IPS-18a (cell line): ENCODE measurements around the gene SPATS2L.

ENCODE experiments used
- H3K27ac ChIP-seq: one replicate; pipeline ENCODE4 v1.5.1; 2013; ENCODE audit warnings: low read length
- H3K27me3 ChIP-seq: one replicate; pipeline ENCODE4 v1.6.1; 2013; ENCODE audit warnings: mild to moderate bottlenecking, low read length; ENCODE audit not compliant: control insufficient read depth, insufficient read depth
- H3K36me3 ChIP-seq: one replicate; pipeline ENCODE4 v1.6.1; 2013; ENCODE audit warnings: low read depth, low read length; ENCODE audit not compliant: control insufficient read depth
- H3K4me1 ChIP-seq: one replicate; pipeline ENCODE4 v1.6.1; 2013; ENCODE audit warnings: low read depth, low read length; ENCODE audit not compliant: control insufficient read depth
- H3K4me3 ChIP-seq: one replicate; pipeline ENCODE4 v1.5.1; 2013; ENCODE audit warnings: low read length
- H3K9ac ChIP-seq: one replicate; pipeline ENCODE4 v1.6.1; 2013; ENCODE audit warnings: mild to moderate bottlenecking, low read length, moderate library complexity
- H3K9me3 ChIP-seq: one replicate; pipeline ENCODE4 v1.6.1; 2013; ENCODE audit warnings: low read depth, low read length; ENCODE audit not compliant: control insufficient read depth

The SPATS2L gene

GRCh38 chr2:200274116-200275075 lies 32.1 kb upstream of the SPATS2L start:
- H3K36me3 ChIP-seq, result no peaks in the 10 kb centered on the region
- no peak overlapping the region for H3K4me3 ChIP-seq
- H3K9me3 ChIP-seq, result no peaks in the 10 kb centered on the region
- H3K27me3 ChIP-seq, result no peaks in the 10 kb centered on the region
- H3K27ac ChIP-seq, result no peak overlapping the region
- H3K9ac ChIP-seq, result no peak overlapping the region
- H3K4me1 ChIP-seq, result no peaks in the 10 kb centered on the region

GRCh38 chr2:200275295-200276013 lies 31.0 kb upstream of the SPATS2L start:
- Histone ChIP-seq H3K4me1 (no peaks in the 10 kb centered on the region), H3K36me3 (no peaks in the 10 kb centered on the region), H3K9me3 (no peaks in the 10 kb centered on the region), H3K27me3 (no peaks in the 10 kb centered on the region), H3K9ac (no peak overlapping the region), H3K27ac (no peak overlapping the region), H3K4me3 (no peak overlapping the region)

GRCh38 chr2:200276472-200276871 lies 30.0 kb upstream of the SPATS2L start:
- H3K27ac ChIP-seq, result no peak overlapping the region
- H3K9ac ChIP-seq, result no peak overlapping the region
- no peaks in the 10 kb centered on the region for H3K4me1 ChIP-seq
- H3K27me3 ChIP-seq, result no peaks in the 10 kb centered on the region
- no peak overlapping the region for H3K4me3 ChIP-seq
- H3K36me3 ChIP-seq, result no peaks in the 10 kb centered on the region
- H3K9me3 ChIP-seq, result no peaks in the 10 kb centered on the region

- H3K27ac ChIP-seq, result no peak overlapping the region
- H3K27me3 ChIP-seq, result no peaks in the 10 kb centered on the region
- H3K9me3 ChIP-seq, result no peaks in the 10 kb centered on the region
- no peak overlapping the region for H3K9ac ChIP-seq
- H3K4me3 ChIP-seq, result no peak overlapping the region
- H3K36me3 ChIP-seq, result no peaks in the 10 kb centered on the region
- no peaks in the 10 kb centered on the region for H3K4me1 ChIP-seq
These were observed 27.7 kb upstream of the SPATS2L start for GRCh38 chr2:200278694-200279316.

- Histone ChIP-seq H3K9me3 (no peaks in the 10 kb centered on the region), H3K4me1 (no peaks in the 10 kb centered on the region), H3K9ac (no peak overlapping the region), H3K4me3 (no peak overlapping the region), H3K36me3 (no peaks in the 10 kb centered on the region), H3K27ac (no peak overlapping the region), H3K27me3 (no peaks in the 10 kb centered on the region)
These were observed 26.6 kb upstream of the SPATS2L start for GRCh38 chr2:200279857-200280256.

- Histone ChIP-seq H3K36me3 (no peaks in the 10 kb centered on the region), H3K4me1 (no peaks in the 10 kb centered on the region), H3K27ac (no peak overlapping the region), H3K4me3 (no peak overlapping the region), H3K9me3 (no peaks in the 10 kb centered on the region), H3K9ac (no peak overlapping the region), H3K27me3 (no peaks in the 10 kb centered on the region)
These were observed 19.9 kb upstream of the SPATS2L start for GRCh38 chr2:200286578-200286977.

- Histone ChIP-seq H3K27ac (no peak overlapping the region), H3K36me3 (no peaks in the 10 kb centered on the region), H3K9me3 (no peaks in the 10 kb centered on the region), H3K4me1 (no peaks in the 10 kb centered on the region), H3K4me3 (no peak overlapping the region), H3K9ac (no peak overlapping the region), H3K27me3 (no peaks in the 10 kb centered on the region)
These were observed 17.6 kb upstream of the SPATS2L start for GRCh38 chr2:200288670-200289429.

- no peaks in the 10 kb centered on the region for H3K4me1 ChIP-seq
- H3K4me3 ChIP-seq, result no peak overlapping the region
- no peaks in the 10 kb centered on the region for H3K27me3 ChIP-seq
- no peaks in the 10 kb centered on the region for H3K36me3 ChIP-seq
- no peaks in the 10 kb centered on the region for H3K9me3 ChIP-seq
- no peak overlapping the region for H3K9ac ChIP-seq
- no peak overlapping the region for H3K27ac ChIP-seq
These were observed 10.4 kb upstream of the SPATS2L start for GRCh38 chr2:200296118-200296517.

GRCh38 chr2:200297100-200297499 lies 9.4 kb upstream of the SPATS2L start:
- H3K27me3 ChIP-seq, result no peaks in the 10 kb centered on the region
- H3K9me3 ChIP-seq, result no peaks in the 10 kb centered on the region
- H3K9ac ChIP-seq, result no peak overlapping the region
- no peak overlapping the region for H3K4me3 ChIP-seq
- no peaks in the 10 kb centered on the region for H3K4me1 ChIP-seq
- H3K27ac ChIP-seq, result no peak overlapping the region
- H3K36me3 ChIP-seq, result no peaks in the 10 kb centered on the region

GRCh38 chr2:200297989-200298388 lies 8.5 kb upstream of the SPATS2L start:
- Histone ChIP-seq H3K9me3 (no peaks in the 10 kb centered on the region), H3K36me3 (no peaks in the 10 kb centered on the region), H3K9ac (no peak overlapping the region), H3K4me1 (no peaks in the 10 kb centered on the region), H3K4me3 (no peak overlapping the region), H3K27me3 (no peaks in the 10 kb centered on the region), H3K27ac (no peak overlapping the region)

- Histone ChIP-seq H3K36me3 (no peaks in the 10 kb centered on the region), H3K9me3 (no peaks in the 10 kb centered on the region), H3K4me1 (no peaks in the 10 kb centered on the region), H3K4me3 (no peak overlapping the region), H3K9ac (no peak overlapping the region), H3K27ac (no peak overlapping the region), H3K27me3 (no peaks in the 10 kb centered on the region)
These were observed 7.7 kb upstream of the SPATS2L start for GRCh38 chr2:200298816-200299215.
